Osteocyte (in vitro differentiated cells): ENCODE data around the gene SHC4. TPM values are rescaled to one million over a fixed set of nuclear protein-coding genes. Genes with fewer than 3 reads are reported as not detected.

Experiments used
- DNase-seq: peaks from one replicate; pipeline ENCODE4 v3.0.0; 2021; ENCODE audit warnings: mixed read lengths; ENCODE audit not compliant: unreplicated experiment; ENCODE audit errors: extremely low spot score
- H3K27ac Mint-ChIP-seq: one replicate; pipeline ENCODE4 v1.8.0; 2021; ENCODE audit warnings: mild to moderate bottlenecking, mixed read lengths; ENCODE audit not compliant: unreplicated experiment
- H3K27me3 Mint-ChIP-seq: one replicate; pipeline ENCODE4 v1.8.0; 2021; ENCODE audit warnings: mixed read lengths; ENCODE audit not compliant: unreplicated experiment
- H3K36me3 Mint-ChIP-seq: one replicate; pipeline ENCODE4 v1.8.0; 2021; ENCODE audit warnings: mixed read lengths; ENCODE audit not compliant: unreplicated experiment
- H3K4me1 Mint-ChIP-seq: one replicate; pipeline ENCODE4 v1.8.0; 2021; ENCODE audit warnings: mixed read lengths; ENCODE audit not compliant: unreplicated experiment
- H3K4me3 Mint-ChIP-seq: one replicate; pipeline ENCODE4 v1.8.0; 2021; ENCODE audit warnings: mild to moderate bottlenecking, moderate library complexity, mixed read lengths; ENCODE audit not compliant: unreplicated experiment
- H3K9me3 Mint-ChIP-seq: one replicate; pipeline ENCODE4 v1.8.0; 2021; ENCODE audit warnings: mixed read lengths; ENCODE audit not compliant: unreplicated experiment
- total RNA-seq: library from RNA; stranded (reverse); gene quantifications from 2 replicates; pipeline ENCODE4 v1.2.1, GENCODE V29; 2021
- TF ChIP-seq, protein P1 (sequence below): fragments of 200-600 bp; sonication (generic); IDR thresholded peaks from 2 replicates; pipeline ENCODE4 v1.5.0; 2021; ENCODE audit warnings: antibody characterized with exemption, mild to moderate bottlenecking, moderate library complexity

Gene SHC4
- total RNA-seq, 1 donor from 2014 or later = 4.2 TPM

DNA sequence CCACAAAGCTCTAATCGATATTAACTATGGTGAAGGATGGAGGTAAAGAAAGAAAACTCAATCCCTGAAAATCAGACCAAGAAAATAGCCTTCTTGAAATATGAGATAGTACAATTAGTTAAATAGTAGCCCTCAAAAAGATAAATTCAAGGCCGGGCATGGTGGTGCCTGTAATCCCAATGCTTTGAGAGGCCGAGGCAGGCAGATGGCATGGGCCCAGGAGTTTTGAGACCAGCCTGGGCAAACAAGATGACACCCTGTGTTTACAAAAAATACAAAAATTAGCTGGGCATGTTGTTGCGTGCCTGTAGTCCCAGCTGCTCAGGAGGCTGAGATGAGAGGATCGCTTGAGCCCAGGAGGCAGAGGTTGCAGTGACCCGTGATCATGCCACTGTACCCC, 121.2 kb downstream of the SHC4 start:
- Mint-ChIP-seq H3K27ac (no peak overlapping the region), H3K4me1 (no peaks in the 10 kb centered on the region), H3K27me3 (no peaks in the 10 kb centered on the region), H3K4me3 (no peak overlapping the region), H3K9me3 (no peaks in the 10 kb centered on the region), H3K36me3 (no peaks in the 10 kb centered on the region)
- no peak for DNase-seq
- TF ChIP-seq, protein P1, sequence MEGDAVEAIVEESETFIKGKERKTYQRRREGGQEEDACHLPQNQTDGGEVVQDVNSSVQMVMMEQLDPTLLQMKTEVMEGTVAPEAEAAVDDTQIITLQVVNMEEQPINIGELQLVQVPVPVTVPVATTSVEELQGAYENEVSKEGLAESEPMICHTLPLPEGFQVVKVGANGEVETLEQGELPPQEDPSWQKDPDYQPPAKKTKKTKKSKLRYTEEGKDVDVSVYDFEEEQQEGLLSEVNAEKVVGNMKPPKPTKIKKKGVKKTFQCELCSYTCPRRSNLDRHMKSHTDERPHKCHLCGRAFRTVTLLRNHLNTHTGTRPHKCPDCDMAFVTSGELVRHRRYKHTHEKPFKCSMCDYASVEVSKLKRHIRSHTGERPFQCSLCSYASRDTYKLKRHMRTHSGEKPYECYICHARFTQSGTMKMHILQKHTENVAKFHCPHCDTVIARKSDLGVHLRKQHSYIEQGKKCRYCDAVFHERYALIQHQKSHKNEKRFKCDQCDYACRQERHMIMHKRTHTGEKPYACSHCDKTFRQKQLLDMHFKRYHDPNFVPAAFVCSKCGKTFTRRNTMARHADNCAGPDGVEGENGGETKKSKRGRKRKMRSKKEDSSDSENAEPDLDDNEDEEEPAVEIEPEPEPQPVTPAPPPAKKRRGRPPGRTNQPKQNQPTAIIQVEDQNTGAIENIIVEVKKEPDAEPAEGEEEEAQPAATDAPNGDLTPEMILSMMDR = no peak

DNA sequence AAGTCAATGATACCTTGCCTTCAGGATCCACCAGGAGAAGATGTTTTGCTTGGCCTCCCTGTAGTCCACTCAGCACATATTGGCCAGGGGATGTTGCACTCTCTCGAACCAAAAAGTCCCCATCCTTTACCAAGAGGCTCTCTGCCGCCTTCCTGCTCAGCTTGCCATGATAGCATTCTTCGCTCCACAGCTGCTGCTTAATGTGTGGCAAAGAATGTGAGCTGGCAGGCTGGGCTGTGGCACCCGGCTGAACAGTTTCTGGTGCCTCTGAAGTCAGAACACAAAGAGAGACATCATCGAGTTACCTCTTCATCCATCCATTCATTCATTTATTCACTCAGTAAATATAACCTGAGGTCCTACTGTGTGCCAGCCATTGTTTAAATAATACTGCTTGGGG, 129.0 kb downstream of the SHC4 start:
- peaks cover 8% of the 10 kb centered on the region for H3K36me3 Mint-ChIP-seq
- peaks cover 10% of the 10 kb centered on the region for H3K9me3 Mint-ChIP-seq
- TF ChIP-seq, protein P1 = no peak
- H3K4me3 Mint-ChIP-seq = no peak overlapping the region
- H3K27ac Mint-ChIP-seq = no peak overlapping the region
- no peaks in the 10 kb centered on the region for H3K27me3 Mint-ChIP-seq
- H3K4me1 Mint-ChIP-seq = no peaks in the 10 kb centered on the region
- DNase-seq = no peak

GRCh38 chr15:48833526-48834239, 130.0 kb downstream of the SHC4 start:
- peaks cover 10% of the 10 kb centered on the region for H3K9me3 Mint-ChIP-seq
- peaks cover 8% of the 10 kb centered on the region for H3K36me3 Mint-ChIP-seq
- peak overlapping the region; percentile 9 for H3K27ac Mint-ChIP-seq
- TF ChIP-seq, protein P1 = no peak
- H3K4me1 Mint-ChIP-seq = no peaks in the 10 kb centered on the region
- H3K4me3 Mint-ChIP-seq = no peak overlapping the region
- DNase-seq = no peak
- no peaks in the 10 kb centered on the region for H3K27me3 Mint-ChIP-seq

GRCh38 chr15:48832648-48833047, 131.1 kb downstream of the SHC4 start:
- TF ChIP-seq, protein P1 = no peak
- H3K4me3 Mint-ChIP-seq = no peak overlapping the region
- DNase-seq = no peak
- H3K4me1 Mint-ChIP-seq = no peaks in the 10 kb centered on the region
- no peak overlapping the region for H3K27ac Mint-ChIP-seq
- H3K36me3 Mint-ChIP-seq = peaks cover 8% of the 10 kb centered on the region
- peaks cover 10% of the 10 kb centered on the region for H3K9me3 Mint-ChIP-seq
- H3K27me3 Mint-ChIP-seq = no peaks in the 10 kb centered on the region

DNA sequence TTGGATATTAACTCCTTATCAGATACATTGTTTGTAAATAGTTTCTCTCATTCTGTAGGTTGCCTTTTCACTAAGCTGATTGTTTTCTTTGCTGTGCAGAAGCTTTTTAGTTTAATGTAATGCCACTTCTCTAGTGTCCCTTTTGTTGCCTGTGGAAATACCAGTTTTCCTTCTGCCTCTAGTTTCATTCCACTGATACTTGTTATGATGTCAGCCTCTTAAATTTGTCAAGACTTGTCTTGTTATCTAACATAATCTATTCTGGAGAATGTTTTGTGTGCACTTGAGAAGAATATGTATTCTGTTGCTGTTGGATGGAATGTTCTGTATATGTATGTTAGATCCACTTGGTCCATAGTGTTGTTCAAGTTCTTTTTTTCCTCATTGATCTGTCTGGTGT, 134.8 kb downstream of the SHC4 start:
- TF ChIP-seq, protein P1 = no peak
- Mint-ChIP-seq H3K9me3 (peaks cover 10% of the 10 kb centered on the region), H3K27me3 (no peaks in the 10 kb centered on the region), H3K4me3 (no peak overlapping the region), H3K36me3 (peaks cover 8% of the 10 kb centered on the region), H3K27ac (no peak overlapping the region), H3K4me1 (peaks cover 1% of the 10 kb centered on the region)
- DNase-seq = no peak
